Type B pancreatic cell (in vitro differentiated cells): Measurements from ENCODE around the gene C2CD4C. TPM values are rescaled to one million over a fixed set of nuclear protein-coding genes. Genes with fewer than 3 reads are reported as not detected.
"Not testable (repeated sequence)": the region's sequence is repeated elsewhere in the genome, so short reads cannot be mapped to it uniquely, and the experiment has no call there.

Experiments
- DNase-seq: peaks from one replicate; pipeline ENCODE4 v3.0.0; 2021; ENCODE audit warnings: mixed read lengths; ENCODE audit not compliant: unreplicated experiment; ENCODE audit errors: extremely low spot score
- H3K27ac Mint-ChIP-seq: 2 replicates; pipeline ENCODE4 v1.8.0; 2021; ENCODE audit warnings: mild to moderate bottlenecking, mixed read lengths
- H3K27me3 Mint-ChIP-seq: 2 replicates; pipeline ENCODE4 v1.8.0; 2021; ENCODE audit warnings: mixed read lengths
- H3K36me3 Mint-ChIP-seq: 2 replicates; pipeline ENCODE4 v1.8.0; 2021; ENCODE audit warnings: mixed read lengths
- H3K4me1 Mint-ChIP-seq: one replicate; pipeline ENCODE4 v1.8.0; 2021; ENCODE audit warnings: mixed read lengths; ENCODE audit not compliant: unreplicated experiment
- H3K4me3 Mint-ChIP-seq: 2 replicates; pipeline ENCODE4 v1.8.0; 2021; ENCODE audit warnings: mild to moderate bottlenecking, mixed read lengths
- H3K9me3 Mint-ChIP-seq: 2 replicates; pipeline ENCODE4 v1.8.0; 2021; ENCODE audit warnings: mixed read lengths
- CTCF ChIP-seq: fragments of 200-600 bp; sonication (generic); conservative IDR thresholded peaks from 2 replicates; pipeline ENCODE4 v1.5.0; 2021; ENCODE audit warnings: antibody characterized with exemption, mild to moderate bottlenecking
- total RNA-seq: library from RNA; stranded (reverse); gene quantifications from 2 replicates; pipeline ENCODE4 v1.2.1, GENCODE V29; 2021; ENCODE audit warnings: low replicate concordance

Gene C2CD4C
- total RNA-seq, 1 donor from 2014 or later, result 6.0 TPM

GRCh38 chr19:366205-366783, 42.7 kb downstream of the C2CD4C start:
- no peak for DNase-seq
- no peak for TF ChIP-seq CTCF
- H3K9me3 Mint-ChIP-seq, result no peaks in the 10 kb centered on the region
- no peak overlapping the region for H3K4me3 Mint-ChIP-seq
- H3K4me1 Mint-ChIP-seq, result no peaks in the 10 kb centered on the region
- peaks cover 16% of the 10 kb centered on the region for H3K27me3 Mint-ChIP-seq
- no peak overlapping the region for H3K27ac Mint-ChIP-seq
- no peaks in the 10 kb centered on the region for H3K36me3 Mint-ChIP-seq

GRCh38 chr19:364496-365287, 44.3 kb downstream of the C2CD4C start:
- no peak overlapping the region for H3K27ac Mint-ChIP-seq
- no peaks in the 10 kb centered on the region for H3K9me3 Mint-ChIP-seq
- H3K4me1 Mint-ChIP-seq, result no peaks in the 10 kb centered on the region
- H3K36me3 Mint-ChIP-seq, result no peaks in the 10 kb centered on the region
- H3K4me3 Mint-ChIP-seq, result no peak overlapping the region
- no peak for DNase-seq
- TF ChIP-seq CTCF, result no peak
- peaks cover 16% of the 10 kb centered on the region for H3K27me3 Mint-ChIP-seq

GRCh38 chr19:362683-363082, 46.3 kb downstream of the C2CD4C start:
- peaks cover 13% of the 10 kb centered on the region for H3K27me3 Mint-ChIP-seq
- H3K9me3 Mint-ChIP-seq, result no peaks in the 10 kb centered on the region
- H3K27ac Mint-ChIP-seq, result no peak overlapping the region
- no peak for TF ChIP-seq CTCF
- H3K4me1 Mint-ChIP-seq, result no peaks in the 10 kb centered on the region
- peak; percentile 22 for DNase-seq
- H3K4me3 Mint-ChIP-seq, result no peak overlapping the region
- H3K36me3 Mint-ChIP-seq, result no peaks in the 10 kb centered on the region

GRCh38 chr19:362154-362553, 46.8 kb downstream of the C2CD4C start:
- H3K4me1 Mint-ChIP-seq, result no peaks in the 10 kb centered on the region
- no peak overlapping the region for H3K4me3 Mint-ChIP-seq
- peak; percentile 60 for DNase-seq
- H3K27me3 Mint-ChIP-seq, result peaks cover 11% of the 10 kb centered on the region
- no peak for TF ChIP-seq CTCF
- H3K27ac Mint-ChIP-seq, result no peak overlapping the region
- no peaks in the 10 kb centered on the region for H3K9me3 Mint-ChIP-seq
- H3K36me3 Mint-ChIP-seq, result no peaks in the 10 kb centered on the region

- Mint-ChIP-seq H3K36me3 (no peaks in the 10 kb centered on the region), H3K27ac (no peak overlapping the region), H3K4me3 (no peak overlapping the region), H3K4me1 (no peaks in the 10 kb centered on the region), H3K27me3 (peaks cover 11% of the 10 kb centered on the region), H3K9me3 (no peaks in the 10 kb centered on the region)
- DNase-seq, result no peak
- TF ChIP-seq CTCF, result no peak
Observed at GRCh38 chr19:359653-359925, 49.4 kb downstream of the C2CD4C start.

GRCh38 chr19:355536-355935, 53.4 kb downstream of the C2CD4C start:
- H3K4me1 Mint-ChIP-seq, result not testable (repeated sequence)
- peaks cover 12% of the 10 kb centered on the region for H3K9me3 Mint-ChIP-seq

More at GRCh38 chr19:355536-355935, 53.4 kb downstream of the C2CD4C start:
- not testable (repeated sequence) for H3K36me3 Mint-ChIP-seq, H3K4me3 Mint-ChIP-seq, H3K27ac Mint-ChIP-seq, DNase-seq
- peaks cover 20% of the 10 kb centered on the region for H3K27me3 Mint-ChIP-seq
